HG02759 (cell line): Measurements from ENCODE around the gene FES.
"Not testable (repeated sequence)": the region's sequence is repeated elsewhere in the genome, so short reads cannot be mapped to it uniquely, and the experiment has no call there.

ENCODE experiments used
- ATAC-seq: cut with Tn5 transposase; IDR thresholded peaks from one replicate; pipeline ENCODE4 v1.9.1; 2021; ENCODE audit warnings: mild to moderate bottlenecking, moderate library complexity; ENCODE audit not compliant: unreplicated experiment

Gene FES

DNA sequence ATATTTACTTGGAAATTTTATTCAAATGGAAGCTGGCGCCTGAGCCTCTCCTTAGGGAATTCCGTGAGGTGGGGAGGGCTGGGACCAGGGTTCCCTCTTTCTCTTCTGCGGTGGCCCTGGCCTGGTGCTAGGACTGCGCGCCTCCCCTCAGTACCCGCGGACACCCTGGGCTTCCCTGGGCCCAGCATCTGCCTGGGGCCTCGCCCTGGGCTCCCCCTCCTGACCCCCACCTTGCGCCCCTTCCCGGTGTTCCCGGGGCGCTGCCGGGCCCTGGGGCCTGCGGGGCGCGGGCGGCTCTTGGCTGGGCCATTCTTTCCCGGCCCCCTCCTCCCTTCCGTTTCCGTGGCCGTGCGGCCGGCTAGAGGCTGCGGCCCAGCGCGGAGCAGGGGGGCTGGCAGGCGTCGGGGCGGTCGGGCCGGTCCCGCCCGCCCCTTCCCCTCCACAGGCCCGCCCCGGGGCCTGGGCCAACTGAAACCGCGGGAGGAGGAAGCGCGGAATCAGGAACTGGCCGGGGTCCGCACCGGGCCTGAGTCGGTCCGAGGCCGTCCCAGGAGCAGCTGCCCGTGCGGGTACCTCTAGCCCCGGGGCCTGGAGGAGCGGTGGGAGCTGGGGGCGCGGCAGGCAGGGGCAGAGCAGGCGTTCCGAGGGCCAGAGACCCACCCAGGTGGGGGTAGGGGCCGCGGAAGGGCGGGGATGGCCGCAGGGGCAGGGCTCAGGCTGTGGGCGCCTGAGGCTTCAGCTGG is at the start of gene FES:
Gene FES, plus strand, starts transcription at position 529 of the 743 bp plus-strand sequence. CDS start 542 bp downstream, outside the sequence.
- no peak for ATAC-seq

DNA sequence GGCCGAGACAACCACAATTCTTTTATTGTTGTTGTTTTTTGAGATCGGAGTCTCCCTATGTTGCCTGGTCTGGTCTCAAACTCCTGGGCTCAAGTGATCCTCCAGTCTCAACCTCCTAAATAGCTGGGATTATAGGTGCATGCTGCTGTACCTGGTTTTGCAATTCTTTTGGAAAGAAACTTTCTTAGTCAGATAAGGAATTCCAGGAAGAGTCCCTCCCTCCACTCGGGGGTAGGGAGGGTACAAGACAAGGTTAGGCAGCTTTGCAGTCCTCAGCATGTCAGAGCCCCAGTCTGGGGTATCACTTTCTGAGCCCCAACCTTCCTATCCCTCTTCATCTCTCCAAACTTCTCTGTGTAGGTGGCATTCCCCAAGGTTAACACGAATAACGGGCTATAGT is 49.7 kb upstream of the FES start:
- ATAC-seq = no peak

DNA sequence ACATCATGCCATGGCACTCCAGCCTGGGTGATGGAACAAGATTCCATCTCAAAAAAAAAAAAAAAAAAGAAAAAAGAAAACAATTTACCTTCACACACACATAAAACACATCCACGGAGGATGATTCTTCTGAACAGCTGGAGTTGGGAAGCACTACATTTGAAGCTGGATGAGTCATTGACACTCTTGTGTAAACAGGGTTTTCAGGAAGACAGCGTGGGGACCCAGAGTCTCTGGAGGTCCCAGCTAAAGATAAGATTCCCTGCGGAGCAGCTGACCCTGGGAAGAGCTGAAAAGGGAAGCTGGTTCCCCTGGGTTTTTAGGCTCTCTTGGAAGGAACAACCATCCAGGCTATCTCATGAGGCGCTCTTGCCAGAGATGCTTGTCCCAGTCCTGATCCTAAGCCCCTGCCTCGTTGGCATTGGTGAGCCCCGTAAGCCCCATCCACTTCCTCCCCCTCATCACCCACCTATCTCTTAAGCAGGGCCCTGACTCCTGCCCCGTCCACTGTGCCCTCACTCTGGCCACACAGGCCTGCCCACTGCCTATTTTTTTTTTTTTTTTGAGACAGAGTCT is 47.9 kb upstream of the FES start:
- no peak for ATAC-seq

DNA sequence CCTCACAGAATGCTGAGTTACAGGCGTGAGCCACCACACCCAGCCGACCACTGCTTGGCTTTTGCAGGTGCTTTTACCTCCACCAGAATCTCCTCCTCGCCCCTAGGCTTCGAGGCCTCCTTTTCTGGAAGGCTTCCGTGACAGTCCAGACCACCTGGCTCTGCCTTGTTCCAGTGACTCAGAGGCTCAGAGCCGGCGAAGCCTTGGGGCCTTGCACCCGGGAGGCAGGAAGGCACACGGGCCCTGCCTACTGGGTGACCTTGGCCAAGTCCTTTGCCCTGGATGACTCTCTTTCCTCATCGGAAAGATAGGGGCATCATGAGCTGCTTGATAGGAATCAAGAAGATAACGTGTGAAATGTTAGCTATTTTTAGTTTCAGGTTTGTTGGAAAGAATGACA is 47.2 kb upstream of the FES start:
- no peak for ATAC-seq

DNA sequence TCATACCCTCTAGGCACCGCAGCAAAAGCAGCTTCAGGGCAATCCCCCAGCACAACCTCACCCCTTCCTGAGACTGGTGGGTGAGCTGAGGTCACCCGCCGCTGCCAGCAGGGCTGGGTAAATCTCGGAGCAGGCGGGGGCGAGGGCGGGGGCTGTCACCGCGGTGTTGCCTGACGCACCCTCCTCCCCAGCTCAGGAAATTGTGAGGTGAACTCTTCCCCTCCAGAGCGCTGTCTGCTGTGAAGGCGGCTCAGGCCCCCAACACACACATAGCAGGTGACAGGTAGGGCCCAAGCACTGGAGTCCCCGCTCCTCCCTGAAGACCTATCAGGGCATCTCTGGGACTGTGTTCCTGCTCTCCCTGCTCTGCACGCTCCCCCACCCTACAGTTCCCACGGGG is 46.2 kb upstream of the FES start:
- peak; percentile 57 for ATAC-seq

DNA sequence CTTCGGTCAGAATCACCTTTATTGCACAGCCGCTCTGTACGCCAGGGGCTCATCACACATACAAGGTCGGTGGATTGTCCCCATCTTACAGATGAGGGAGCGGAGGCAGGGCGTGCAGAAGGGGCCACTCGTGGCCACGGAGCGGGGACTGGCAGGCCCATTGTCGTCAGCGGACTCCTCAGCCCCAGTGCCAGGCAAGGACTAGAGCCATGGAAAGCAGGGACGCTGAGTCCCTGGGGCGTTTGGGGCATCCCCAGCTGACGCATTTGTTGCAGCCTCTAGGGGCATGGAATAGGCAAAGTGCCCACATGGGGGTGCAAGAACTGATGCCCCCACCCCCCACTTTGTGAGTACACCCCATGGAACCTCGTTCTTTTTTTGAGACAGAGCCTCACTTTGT is 45.8 kb upstream of the FES start:
- no peak for ATAC-seq

DNA sequence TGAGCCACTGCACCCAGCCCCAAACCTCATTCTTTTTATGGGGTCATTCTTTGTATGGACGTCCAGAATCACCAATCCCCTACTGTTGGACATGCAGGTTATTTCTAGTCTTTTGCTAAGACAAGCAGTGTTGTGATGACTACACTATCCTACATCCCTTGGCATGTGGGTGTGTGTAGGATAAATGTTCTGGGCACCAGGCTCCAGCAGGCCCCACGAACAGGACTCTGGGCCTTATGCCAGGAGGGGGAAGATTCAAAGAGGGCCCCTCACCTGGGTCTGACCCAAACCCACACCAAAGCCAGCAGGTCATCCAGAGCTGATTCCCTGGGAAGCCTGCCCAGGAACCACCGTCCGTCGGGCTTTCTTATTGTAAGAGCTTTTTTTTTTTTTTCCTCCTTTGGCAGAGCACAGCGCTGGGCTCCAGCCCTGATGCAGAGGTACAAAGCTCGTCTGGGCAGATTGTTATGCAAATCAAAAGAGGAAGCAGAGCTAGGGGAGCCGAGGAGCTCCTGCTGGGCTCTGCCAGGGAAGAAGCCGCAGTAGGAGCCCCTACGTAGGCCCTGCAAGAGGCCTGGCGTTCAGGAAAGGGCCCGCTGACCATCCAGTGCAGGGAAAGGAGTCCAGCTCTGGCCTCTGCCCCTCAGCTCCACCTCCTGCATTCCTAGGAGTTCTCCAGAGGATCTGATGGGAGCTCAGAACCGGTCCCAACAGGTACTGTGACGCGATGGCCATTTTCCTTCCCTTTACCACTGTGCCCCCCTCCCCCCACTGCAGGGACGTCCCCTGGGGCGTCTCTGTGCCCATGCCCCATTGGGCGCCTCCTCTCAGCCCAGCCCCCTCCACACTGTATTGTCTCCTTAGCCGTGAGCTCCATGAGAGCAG is 44.9 kb upstream of the FES start:
- ATAC-seq = peak; percentile 83

DNA sequence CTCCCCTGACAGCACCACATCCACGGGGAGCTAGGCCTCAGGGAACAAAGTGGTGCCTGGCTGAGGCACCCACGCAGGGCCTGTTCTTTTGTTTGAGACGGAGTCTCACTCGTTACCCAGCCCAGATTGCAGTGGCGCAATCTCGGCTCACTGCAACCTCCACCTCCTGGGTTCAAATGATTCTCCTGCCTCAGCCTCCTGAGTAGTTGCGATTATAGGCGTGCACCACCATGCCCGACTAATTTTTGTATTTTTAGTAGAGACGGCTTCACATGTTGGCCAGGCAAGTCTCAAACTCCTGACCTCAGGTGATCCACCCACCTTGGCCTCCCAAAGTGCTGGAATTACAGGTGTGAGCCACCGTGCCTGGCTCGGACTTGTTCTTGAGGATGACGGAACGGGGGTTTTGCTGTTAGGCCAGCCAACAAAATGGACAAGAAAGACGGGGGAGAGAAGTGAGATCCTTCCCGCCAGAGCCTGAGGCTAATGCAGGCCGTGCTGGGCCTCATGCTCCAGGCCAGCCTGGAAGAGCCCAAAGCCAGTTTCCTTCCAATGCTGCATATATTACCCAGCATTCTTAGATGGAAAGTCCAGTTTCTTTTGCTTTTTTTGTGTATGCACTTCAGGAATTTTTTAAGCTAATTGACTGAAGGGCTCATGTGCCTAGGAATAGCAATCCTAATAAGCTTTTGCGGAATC is 44.0 kb upstream of the FES start:
- ATAC-seq = no peak

DNA sequence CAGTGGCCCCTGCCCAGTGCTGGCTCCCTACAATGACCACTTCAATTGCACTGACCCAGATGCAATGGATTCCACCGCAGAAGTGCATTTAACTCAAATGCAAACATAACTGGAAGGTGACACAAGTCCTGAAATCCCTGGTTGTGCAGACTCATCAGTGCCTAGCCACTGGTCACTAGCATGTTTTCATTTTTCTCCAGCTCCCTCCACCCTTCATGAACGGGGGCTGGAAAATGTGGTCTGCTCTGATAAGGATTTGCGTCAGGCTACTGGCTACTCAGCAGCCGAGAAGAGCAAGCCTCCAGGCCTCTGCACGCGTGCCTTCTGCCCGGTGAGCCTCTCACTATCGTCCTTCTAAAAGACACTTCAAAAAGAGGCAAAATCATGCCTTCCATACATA is 43.4 kb upstream of the FES start:
- ATAC-seq = no peak

DNA sequence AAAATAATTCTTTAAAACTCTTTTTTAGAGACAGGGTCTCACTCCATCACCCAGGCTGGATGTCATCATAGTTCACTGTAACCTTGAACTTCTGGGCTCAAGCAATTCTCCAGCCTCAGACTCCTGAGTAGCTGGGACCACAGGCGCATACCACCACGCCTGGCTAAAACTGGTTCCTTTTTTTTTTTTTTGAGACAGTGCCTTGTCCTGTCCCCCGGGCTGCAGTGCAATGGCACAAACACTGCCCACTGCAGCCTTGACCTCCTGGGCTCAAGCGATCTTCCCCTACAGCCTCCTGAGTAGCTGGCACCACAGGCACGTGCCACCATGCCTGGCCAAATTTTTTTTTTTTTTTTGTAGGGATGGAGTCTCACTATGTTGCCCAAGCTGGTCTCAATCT is 39.6 kb upstream of the FES start:
- peak; percentile 11 for ATAC-seq

DNA sequence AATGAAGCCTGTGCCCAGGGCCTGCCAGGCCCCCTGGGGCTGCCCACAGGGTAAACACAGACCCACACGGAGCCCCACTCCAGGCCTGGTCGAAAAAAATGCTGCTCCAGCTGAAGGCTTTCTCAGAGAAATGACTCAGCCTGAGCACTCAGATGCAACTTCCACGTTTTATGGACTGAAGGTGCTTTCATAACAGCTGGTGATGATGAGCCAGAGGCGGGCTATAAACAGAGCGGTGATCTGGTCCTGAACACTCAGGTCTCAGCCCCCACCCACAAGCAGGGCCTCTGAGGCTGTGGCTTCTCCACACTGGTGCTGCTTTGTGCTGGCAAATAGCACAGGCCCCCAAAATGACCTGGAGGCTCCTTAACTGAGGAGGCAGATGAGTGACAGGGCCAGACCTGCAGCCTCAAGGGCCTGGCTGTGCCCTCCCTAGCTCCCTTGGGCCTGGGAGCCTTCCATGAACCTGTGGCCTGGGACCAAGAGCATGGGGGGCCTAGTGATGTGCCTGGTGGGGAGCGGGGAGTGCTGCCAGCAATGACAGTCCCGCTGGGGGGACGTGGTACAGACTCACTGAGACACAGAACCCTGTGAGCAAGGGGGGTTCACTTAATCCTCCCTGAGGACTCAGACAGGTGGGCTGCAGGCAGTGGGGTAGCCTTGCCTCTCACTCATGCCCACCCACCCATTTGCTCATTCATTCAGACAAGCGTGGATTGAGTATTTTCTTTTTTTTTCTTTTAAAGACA is 38.9 kb upstream of the FES start:
- ATAC-seq = peak; percentile 95

DNA sequence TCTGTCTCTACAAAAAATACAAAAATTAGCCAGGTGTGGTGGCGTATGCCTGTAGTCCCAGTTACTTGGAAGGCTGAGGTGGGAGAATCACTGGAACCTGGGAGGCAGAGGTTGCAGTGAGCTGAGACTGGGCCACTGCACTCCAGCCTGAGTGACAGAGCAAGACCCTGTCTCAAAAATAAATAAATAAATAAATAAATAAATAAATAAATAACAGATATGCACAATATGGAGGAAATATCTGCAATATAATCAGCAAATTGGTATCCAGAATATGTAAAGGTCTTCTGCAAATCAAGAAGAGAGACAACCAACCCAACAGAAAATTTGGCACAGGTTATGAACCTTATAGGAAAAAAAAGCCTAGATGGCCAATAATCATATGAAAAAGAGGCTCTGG is 34.9 kb upstream of the FES start:
- ATAC-seq = not testable (repeated sequence)

DNA sequence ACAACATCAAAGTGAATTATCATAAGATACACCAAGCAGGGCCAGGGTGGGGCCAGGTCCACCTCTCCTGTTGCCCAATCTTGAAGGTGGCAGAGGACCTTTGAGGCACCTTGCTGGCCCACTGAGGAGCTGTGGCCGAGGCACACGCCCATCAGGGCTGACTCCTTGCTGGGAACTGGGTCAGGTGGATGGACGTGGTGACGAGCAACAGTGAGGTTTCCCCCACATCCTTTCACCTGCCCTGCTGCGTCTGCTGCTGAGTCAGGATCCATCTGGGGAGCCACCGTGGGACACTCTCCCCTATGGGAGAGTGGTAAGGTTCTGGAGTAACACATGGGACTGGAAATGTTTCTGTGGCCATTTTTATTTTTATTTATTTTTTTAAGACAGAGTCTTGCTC is 33.2 kb upstream of the FES start:
- no peak for ATAC-seq

DNA sequence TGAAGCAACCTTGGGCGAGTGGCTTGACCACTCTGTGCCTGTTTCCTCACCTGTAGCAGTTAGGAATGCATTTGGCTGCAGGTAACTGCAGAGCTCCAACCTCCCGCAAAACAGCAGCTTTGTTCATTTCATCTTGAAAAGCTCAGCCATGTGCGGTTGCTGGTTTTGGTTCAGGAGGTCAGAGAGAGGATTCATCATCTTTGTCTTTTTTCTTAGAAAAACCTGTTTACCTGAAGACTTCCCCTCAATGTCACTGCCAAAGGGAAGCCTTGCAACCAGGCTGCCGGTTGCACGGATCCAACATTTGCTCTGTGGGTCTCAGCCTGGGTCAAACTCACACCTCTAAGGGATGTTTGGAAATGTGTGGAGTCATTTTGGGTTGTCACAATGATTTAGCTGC is 32.4 kb upstream of the FES start:
- no peak for ATAC-seq

DNA sequence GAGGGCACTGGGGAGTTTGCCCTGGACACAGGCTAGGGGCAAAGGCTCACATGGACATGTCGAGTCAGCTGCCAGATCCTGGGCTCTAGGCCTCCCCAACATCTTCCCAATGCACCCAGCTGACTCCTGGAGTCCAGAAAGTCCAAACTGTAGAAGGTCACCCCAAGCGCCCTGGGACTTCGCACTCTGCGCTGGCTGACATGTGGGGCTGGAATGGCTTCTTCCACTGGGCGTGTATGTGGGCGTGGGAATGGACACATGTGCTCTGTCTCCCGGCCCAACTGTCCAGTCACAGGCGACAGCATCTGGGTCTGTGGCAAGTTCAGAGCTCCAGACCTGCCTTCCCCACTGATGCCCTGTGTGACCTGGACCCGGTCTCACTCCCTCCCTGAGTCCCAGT is 29.2 kb upstream of the FES start:
- ATAC-seq = no peak

DNA sequence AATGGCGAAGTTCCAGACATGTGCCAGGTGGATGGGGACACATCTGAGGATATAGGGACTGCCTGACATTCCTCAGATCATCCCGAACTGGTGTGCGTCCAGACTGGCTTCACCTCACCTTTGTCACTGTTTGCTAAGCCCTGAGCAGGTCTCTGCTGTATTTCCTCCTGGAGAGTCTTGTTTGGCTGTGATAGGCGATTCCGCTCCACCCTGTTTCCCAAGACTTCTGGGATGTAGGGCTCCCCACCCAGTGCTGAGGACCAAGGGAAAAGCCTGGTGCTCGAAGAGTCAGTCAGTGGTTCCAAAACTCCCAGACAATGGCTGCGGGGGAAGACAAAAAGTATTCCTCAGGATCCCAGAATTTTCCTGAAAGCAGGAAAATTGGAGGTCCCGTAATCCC is 27.0 kb upstream of the FES start:
- ATAC-seq = no peak

DNA sequence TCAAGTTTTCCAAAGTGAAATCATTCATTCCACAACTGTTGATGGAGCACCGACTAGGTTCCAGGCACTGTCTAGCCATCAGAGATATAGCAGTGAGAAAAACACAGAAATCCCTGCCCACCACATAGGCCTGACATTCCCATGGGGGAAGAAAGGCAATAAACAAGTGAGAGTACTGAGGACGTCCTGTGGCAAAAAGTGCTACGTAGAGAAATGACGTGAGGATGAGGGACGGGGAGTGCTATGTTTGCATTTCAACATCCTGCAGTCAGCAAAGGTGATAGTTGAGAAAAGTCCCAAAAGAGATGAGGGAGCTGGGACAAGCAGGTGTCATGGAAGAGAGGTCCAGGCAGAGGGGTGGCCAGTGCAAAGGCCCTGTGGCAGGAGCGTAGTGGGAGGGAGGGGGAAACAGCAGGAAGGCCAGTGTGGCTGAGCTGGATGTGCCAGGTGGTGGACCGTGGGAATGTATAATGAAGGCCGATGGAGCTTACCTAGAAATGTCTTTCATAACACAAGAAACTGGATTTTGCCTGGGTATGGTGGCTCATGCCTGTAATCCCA is 26.3 kb upstream of the FES start:
- no peak for ATAC-seq

DNA sequence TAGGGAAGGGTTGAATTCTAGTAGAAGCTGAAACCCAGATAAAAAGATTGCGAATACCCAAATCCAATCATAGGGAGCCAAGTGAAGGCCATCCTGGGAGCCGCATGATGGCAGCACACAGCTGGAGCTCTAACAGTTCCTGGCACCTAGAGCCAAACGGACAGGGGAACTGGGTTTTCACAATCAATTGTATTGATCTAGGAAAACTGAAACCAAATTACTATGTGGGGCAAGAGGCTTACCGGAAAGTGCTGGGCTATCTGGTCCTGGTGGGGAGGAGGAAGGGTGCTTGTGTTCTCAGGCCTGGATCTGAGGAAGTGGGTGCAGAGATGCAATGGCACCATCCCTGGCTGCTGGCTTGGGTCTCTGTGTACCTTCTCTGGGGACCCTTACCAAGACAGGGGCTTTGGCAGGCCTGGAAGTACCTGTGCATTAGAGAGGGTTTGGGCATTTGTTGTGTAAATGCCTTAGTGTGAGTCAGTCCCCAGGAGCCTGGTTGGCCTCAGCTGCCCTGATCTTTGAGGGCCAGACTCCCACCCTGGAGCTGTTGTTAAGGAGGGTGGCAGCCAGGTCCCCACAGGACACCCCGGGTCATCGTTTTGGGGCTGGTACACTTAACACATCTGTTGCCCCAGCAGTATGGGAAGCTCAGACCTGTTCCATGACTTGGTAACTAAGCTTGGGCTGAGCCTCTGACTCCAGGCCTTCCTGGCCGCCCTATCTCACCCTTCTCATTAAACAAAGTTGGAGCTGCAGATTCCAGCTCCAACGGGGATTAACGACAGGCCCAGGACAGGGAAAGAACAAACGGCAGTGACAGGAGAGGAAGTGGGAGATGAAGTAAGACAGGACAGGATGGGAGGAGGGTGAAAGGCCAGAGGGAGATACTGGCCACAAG is 24.8 kb upstream of the FES start:
- no peak for ATAC-seq

DNA sequence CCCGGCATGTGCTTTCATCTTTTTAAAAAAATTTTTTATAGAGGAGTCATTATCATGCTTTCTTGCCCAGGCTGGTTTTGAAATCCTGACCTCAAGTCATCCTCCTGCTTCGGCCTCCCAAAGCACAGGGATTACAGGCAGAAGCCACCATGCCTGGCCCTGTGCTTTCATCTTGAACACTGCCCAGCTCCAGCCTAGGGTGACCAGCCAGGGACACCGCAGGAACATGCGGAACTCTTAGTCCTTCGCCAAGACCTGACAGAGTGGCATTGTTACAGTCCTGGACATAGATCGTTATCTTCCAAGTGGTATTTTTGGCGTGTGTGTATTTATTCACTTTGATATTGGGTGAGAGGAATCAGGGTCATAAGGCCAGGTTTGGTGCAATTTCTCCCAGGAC is 23.9 kb upstream of the FES start:
- no peak for ATAC-seq
